ENCODE data around the gene GTPBP4. TPM values are rescaled to one million over a fixed set of nuclear protein-coding genes. Genes with fewer than 3 reads are reported as not detected.
A peak's percentile ranks its signal among the peaks of the same experiment; 100 is the strongest.

Gene GTPBP4
- total RNA-seq, 1 donor from 2014 or later: 194 TPM

DNA sequence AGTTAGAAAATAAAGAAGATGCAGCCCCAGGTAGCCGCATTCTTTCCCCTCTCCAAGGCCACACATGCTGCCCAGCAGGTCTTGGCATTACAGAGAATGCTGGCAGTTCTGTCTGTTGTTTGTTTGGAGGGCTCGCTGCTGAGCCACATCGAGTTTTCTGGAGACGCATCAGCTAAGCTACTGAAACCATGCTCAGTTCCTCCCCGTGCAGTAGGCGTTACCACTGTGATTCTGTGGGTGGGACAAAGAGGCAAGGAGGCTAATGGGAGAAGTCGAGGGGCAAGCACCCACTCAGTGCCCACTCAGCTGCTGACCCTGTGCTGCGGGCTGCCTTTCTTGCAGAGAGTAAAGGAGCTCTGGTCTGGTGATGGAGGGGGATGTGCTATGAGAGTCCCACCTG, 15.5 kb upstream of the GTPBP4 start:
- peaks cover 24% of the 10 kb centered on the region for H3K27me3 Mint-ChIP-seq
- intact Hi-C loops (cut with micrococcal nuclease): no loop called here
- no peak overlapping the region for H3K4me3 Mint-ChIP-seq
- no peak for DNase-seq
- H3K4me1 Mint-ChIP-seq: no peaks in the 10 kb centered on the region
- H3K27ac Mint-ChIP-seq: no peak overlapping the region
- H3K36me3 Mint-ChIP-seq (ENCODE audit: low read depth): peaks cover 5% of the 10 kb centered on the region
- H3K9me3 Mint-ChIP-seq: peaks cover 10% of the 10 kb centered on the region

DNA sequence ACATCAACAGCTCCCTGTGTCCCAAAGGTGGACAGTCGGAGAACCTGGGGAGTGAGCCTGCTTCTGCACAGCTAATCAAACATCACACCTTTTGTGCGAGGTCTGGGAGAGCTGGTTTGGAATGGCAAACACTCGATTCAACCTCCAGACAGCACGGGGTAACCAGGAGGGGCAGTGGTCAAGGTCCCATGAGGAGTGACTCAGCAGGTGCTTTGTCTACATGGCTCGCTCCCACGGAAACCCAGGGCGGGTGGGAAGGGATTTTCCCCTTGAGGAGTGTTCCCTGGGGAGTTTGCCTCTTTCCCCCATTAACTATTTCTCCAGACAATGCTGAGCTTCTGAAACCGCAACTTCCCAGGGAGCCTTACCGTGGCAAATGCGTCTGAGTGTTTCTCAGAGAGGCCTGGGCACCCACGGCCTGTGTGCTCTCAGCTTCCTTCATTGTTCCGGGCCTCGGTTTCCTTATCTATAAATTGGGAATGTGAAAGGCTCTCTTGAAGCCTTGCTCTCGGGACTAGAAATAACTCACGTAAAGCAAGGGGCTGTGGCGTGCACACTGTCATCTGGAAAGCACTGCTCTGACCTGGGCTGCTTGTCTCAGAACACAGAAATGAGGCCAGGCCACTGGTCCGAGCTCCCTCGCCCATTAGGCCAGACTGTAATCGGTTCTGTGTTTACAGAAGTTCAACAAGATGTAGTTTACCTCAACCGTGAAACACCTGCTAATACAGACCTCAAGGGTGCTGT, 14.0 kb upstream of the GTPBP4 start:
- no peaks in the 10 kb centered on the region for H3K4me1 Mint-ChIP-seq
- peaks cover 11% of the 10 kb centered on the region for H3K36me3 Mint-ChIP-seq (ENCODE audit: low read depth)
- H3K9me3 Mint-ChIP-seq: peaks cover 21% of the 10 kb centered on the region
- peaks cover 15% of the 10 kb centered on the region for H3K27me3 Mint-ChIP-seq
- DNase-seq: no peak
- no peak overlapping the region for H3K4me3 Mint-ChIP-seq
- intact Hi-C loops (cut with micrococcal nuclease): no loop called here
- no peak overlapping the region for H3K27ac Mint-ChIP-seq

DNA sequence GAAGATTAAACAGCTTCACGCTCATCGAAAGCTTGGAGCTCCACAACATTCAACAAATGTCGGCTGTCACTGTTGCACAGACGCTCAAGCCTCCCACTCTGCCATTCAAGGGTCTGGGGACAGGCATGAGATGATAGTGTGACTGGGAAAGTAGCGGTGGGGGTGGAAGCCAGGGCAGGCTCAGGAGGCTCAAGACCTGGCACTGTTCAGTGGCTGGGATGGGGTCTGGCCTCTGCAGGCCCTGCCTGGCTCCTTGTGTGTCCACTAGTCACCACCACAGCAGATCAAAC, 13.5 kb upstream of the GTPBP4 start:
- H3K36me3 Mint-ChIP-seq (ENCODE audit: low read depth): peaks cover 13% of the 10 kb centered on the region
- no peak overlapping the region for H3K4me3 Mint-ChIP-seq
- H3K27ac Mint-ChIP-seq: no peak overlapping the region

DNA sequence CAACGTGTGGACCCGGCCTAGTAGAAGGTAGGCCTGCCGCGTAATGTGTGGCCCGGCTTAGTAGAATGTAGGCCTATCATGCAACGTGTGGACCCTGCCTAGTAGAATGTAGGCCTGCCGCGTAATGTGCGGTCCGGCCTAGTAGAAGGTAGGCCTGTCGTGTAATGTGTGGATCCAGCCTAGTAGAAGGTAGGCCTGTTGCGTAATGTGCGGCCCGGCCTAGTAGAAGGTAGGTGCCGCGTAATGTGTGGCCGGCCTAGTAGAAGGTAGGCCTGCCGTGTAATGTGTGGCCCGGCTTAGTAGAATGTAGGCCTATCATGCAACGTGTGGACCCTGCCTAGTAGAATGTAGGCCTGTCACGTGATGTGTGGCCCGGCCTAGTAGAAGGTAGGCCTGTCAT, 11.9 kb upstream of the GTPBP4 start:
- Mint-ChIP-seq H3K4me1 (no peaks in the 10 kb centered on the region), H3K27ac (no peak overlapping the region), H3K4me3 (no peak overlapping the region), H3K36me3 (ENCODE audit: low read depth) (peaks cover 22% of the 10 kb centered on the region), H3K27me3 (no peaks in the 10 kb centered on the region), H3K9me3 (peaks cover 26% of the 10 kb centered on the region)
- intact Hi-C loops (cut with micrococcal nuclease): no loop called here
- DNase-seq: no peak

More for the DNA sequence above, 13.5 kb upstream of the GTPBP4 start:
- intact Hi-C loops (cut with micrococcal nuclease): no loop called here
- H3K27me3 Mint-ChIP-seq: peaks cover 10% of the 10 kb centered on the region
- H3K4me1 Mint-ChIP-seq: no peaks in the 10 kb centered on the region
- H3K9me3 Mint-ChIP-seq: peaks cover 22% of the 10 kb centered on the region
- no peak for DNase-seq

- Mint-ChIP-seq H3K27me3 (no peaks in the 10 kb centered on the region), H3K27ac (no peak overlapping the region), H3K36me3 (ENCODE audit: low read depth) (peaks cover 27% of the 10 kb centered on the region), H3K9me3 (peaks cover 22% of the 10 kb centered on the region), H3K4me1 (no peaks in the 10 kb centered on the region), H3K4me3 (no peak overlapping the region)
- DNase-seq: no peak
- intact Hi-C loops (cut with micrococcal nuclease): no loop called here
Measured at GRCh38 chr10:978826-979421, 9.3 kb upstream of the GTPBP4 start.

DNA sequence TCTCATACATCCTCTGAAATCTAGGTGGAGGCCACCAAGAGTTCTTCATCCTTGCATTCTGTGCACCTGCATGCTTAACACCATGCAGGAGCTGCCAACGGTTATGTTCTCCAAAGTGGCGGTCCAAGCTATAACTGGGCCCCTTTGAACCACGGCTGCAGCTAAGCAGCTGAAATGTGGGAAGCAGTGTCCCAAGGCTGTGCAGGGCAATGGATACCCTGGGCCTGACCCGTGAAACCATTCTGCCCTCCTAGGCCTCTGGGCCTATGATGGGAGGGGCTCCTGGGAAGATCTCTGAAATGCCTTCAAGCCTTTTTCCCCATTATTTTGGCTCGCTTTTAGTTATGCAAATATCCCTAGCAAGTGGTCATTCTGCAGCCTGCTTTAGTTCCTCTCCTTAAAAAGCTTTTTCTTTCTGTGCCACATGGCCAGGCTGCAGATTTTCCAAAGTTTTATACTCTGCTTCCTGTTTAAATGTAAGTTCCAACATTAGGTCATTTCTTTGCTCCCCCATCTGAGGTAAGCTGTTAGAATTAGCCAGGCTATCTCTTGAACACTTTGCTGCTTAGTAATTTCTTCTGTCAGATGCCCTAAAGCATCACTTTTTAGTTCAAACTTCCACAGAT, 7.7 kb upstream of the GTPBP4 start:
- no peaks in the 10 kb centered on the region for H3K27me3 Mint-ChIP-seq
- H3K36me3 Mint-ChIP-seq (ENCODE audit: low read depth): peaks cover 29% of the 10 kb centered on the region
- intact Hi-C loops (cut with micrococcal nuclease): no loop called here
- H3K4me3 Mint-ChIP-seq: no peak overlapping the region
- H3K9me3 Mint-ChIP-seq: peaks cover 22% of the 10 kb centered on the region
- no peak for DNase-seq
- no peak overlapping the region for H3K27ac Mint-ChIP-seq
- no peaks in the 10 kb centered on the region for H3K4me1 Mint-ChIP-seq

DNA sequence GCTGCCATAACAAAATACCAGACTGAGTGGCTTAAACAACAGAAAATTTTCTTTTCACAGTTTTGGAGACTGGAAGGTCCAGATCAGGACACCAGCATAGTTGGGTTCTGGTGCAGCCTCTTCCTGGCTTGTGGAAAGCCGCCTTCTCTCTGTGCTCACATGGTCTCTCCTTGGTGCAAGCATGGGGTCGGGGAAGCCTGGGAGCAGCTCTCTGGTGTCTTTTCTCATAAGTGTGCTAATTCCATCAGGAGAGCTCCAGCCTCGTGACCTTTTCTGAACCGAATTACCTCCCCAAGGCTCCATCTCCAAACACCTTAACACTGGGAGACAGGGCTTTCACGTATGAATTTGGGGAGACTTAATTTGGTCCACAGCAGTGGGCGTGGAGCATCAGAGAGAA, 4.8 kb upstream of the GTPBP4 start:
- H3K27ac Mint-ChIP-seq: no peak overlapping the region
- H3K27me3 Mint-ChIP-seq: no peaks in the 10 kb centered on the region
- intact Hi-C loops (cut with micrococcal nuclease): no loop called here
- peaks cover 14% of the 10 kb centered on the region for H3K4me1 Mint-ChIP-seq
- H3K36me3 Mint-ChIP-seq (ENCODE audit: low read depth): peaks cover 27% of the 10 kb centered on the region
- H3K4me3 Mint-ChIP-seq: no peak overlapping the region
- DNase-seq: no peak
- peaks cover 12% of the 10 kb centered on the region for H3K9me3 Mint-ChIP-seq

DNA sequence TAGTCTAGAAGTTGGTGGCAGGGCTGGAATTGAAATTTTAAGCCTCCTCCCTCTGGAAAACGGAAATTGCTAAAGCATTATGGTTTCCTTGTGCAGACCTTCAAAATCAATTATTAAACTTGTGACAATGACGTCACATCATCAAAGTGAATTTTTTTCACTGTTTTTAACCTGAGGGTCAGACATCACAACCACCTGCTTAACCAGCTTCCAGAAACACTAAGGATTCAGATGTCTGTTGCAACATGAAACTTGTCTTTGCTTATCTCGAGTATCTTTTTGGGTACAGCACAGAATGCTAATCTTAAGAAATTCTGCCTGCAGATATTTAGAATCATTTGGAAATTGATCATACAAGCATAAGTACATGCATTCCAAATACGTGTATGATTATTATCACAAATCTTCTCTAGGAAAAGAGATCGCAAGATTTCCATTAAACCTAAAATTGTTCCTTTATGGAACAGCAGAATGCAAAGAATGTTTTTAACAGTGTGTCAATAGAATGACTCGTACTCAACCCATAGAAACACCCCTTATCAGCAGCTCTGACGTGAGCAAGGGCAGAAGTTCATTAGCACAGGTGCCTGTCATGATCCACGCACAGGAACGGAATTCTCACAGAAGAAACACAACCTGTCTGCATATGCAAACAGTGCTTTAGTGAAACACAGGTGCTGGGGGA, 4.1 kb upstream of the GTPBP4 start:
- Mint-ChIP-seq H3K36me3 (ENCODE audit: low read depth) (peaks cover 27% of the 10 kb centered on the region), H3K4me1 (peaks cover 14% of the 10 kb centered on the region), H3K4me3 (no peak overlapping the region), H3K9me3 (peaks cover 7% of the 10 kb centered on the region), H3K27ac (no peak overlapping the region), H3K27me3 (no peaks in the 10 kb centered on the region)
- intact Hi-C loops (cut with micrococcal nuclease): no loop called here
- DNase-seq: no peak

- DNase-seq: no peak
- H3K9me3 Mint-ChIP-seq: peaks cover 5% of the 10 kb centered on the region
- peaks cover 33% of the 10 kb centered on the region for H3K36me3 Mint-ChIP-seq (ENCODE audit: low read depth)
- intact Hi-C loops (cut with micrococcal nuclease): no loop called here
- peaks cover 25% of the 10 kb centered on the region for H3K4me1 Mint-ChIP-seq
- no peak overlapping the region for H3K27ac Mint-ChIP-seq
- H3K4me3 Mint-ChIP-seq: no peak overlapping the region
- H3K27me3 Mint-ChIP-seq: no peaks in the 10 kb centered on the region
Measured at GRCh38 chr10:985361-985760, 2.9 kb upstream of the GTPBP4 start.

DNA sequence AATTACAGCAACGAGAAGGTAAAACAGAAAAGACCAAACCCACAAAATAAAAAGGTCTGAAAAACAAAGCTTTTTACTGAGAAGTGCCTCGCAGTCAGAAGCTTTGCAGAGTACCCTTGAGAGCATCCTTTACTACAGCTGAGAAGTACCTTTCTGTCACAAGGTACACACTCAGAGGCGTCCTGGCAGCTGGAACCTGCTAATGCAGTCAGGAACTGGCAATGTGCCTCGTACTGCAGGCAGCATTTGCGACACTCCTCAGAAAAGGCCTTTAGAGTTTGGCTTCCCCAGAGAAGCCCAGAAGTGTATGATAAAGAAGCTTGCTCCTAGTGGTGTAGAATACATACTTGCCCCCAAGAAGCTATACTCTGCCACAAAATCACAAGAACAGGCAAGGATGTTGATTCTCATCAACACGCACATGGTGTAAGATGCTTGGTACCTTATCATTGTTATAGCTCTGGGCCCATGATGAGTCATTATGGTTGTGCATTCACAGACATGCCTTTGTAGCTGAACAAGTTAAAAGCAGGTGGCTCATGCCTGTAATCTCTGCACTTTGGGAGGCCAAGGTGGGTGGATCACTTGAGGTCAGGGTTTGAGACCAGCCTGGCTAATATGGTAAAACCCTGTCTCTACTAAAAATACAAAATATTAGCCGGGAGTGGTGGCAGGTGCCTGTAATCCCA, 2.0 kb upstream of the GTPBP4 start:
- H3K36me3 Mint-ChIP-seq (ENCODE audit: low read depth): peaks cover 36% of the 10 kb centered on the region
- peaks cover 33% of the 10 kb centered on the region for H3K4me1 Mint-ChIP-seq
- intact Hi-C loops (cut with micrococcal nuclease): no loop called here
- no peaks in the 10 kb centered on the region for H3K27me3 Mint-ChIP-seq
- H3K4me3 Mint-ChIP-seq: peak overlapping the region; percentile 97
- H3K9me3 Mint-ChIP-seq: no peaks in the 10 kb centered on the region
- DNase-seq: no peak
- H3K27ac Mint-ChIP-seq: no peak overlapping the region

DNA sequence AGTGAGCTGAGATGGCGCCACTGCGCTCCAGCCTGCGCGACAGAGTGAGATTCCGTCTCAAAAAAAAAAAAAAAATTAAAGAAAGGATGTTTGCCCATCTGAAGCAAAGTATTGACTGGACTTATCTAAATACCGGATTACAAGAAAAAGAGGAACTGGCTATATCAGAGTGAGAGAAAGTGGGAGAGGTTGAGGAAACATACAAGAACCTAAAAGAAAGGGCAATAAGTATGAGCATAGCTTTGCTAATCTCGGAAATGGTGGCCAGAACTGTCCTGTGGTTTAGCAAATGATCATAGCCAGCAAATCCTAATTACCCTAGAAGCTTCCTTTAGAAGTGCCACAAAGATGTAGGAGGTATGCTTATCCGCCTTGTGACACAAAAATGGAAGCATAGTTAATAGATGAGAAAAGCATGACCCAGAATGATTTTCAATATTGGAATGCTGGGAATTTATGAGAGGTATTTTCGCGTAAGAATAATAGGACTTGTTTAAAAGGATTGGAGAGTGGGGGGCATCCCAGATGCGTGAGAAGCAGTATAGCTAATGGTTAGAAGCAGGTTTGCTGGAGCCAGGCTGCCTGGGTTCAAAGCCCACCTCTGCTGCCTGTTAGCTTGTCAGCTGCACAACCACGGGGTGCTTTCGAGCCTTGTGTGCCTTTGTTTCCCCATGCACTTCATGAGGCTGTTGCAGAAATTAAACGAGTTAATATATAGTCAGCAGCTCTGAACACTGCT, 1.2 kb upstream of the GTPBP4 start:
- peaks cover 34% of the 10 kb centered on the region for H3K4me1 Mint-ChIP-seq
- no peak for DNase-seq
- H3K27ac Mint-ChIP-seq: peak overlapping the region; percentile 98
- H3K9me3 Mint-ChIP-seq: no peaks in the 10 kb centered on the region
- H3K27me3 Mint-ChIP-seq: no peaks in the 10 kb centered on the region
- peaks cover 37% of the 10 kb centered on the region for H3K36me3 Mint-ChIP-seq (ENCODE audit: low read depth)
- intact Hi-C loops (cut with micrococcal nuclease): no loop called here
- H3K4me3 Mint-ChIP-seq: peak overlapping the region; percentile 97

- peak overlapping the region; percentile 97 for H3K4me3 Mint-ChIP-seq
- intact Hi-C loops (cut with micrococcal nuclease): no loop called here
- H3K9me3 Mint-ChIP-seq: no peaks in the 10 kb centered on the region
- peaks cover 34% of the 10 kb centered on the region for H3K4me1 Mint-ChIP-seq
- H3K27ac Mint-ChIP-seq: peak overlapping the region; percentile 98
- H3K27me3 Mint-ChIP-seq: no peaks in the 10 kb centered on the region
- DNase-seq: no peak
- H3K36me3 Mint-ChIP-seq (ENCODE audit: low read depth): peaks cover 38% of the 10 kb centered on the region
Measured at GRCh38 chr10:987620-987869, 689 bp upstream of the GTPBP4 start.

DNA sequence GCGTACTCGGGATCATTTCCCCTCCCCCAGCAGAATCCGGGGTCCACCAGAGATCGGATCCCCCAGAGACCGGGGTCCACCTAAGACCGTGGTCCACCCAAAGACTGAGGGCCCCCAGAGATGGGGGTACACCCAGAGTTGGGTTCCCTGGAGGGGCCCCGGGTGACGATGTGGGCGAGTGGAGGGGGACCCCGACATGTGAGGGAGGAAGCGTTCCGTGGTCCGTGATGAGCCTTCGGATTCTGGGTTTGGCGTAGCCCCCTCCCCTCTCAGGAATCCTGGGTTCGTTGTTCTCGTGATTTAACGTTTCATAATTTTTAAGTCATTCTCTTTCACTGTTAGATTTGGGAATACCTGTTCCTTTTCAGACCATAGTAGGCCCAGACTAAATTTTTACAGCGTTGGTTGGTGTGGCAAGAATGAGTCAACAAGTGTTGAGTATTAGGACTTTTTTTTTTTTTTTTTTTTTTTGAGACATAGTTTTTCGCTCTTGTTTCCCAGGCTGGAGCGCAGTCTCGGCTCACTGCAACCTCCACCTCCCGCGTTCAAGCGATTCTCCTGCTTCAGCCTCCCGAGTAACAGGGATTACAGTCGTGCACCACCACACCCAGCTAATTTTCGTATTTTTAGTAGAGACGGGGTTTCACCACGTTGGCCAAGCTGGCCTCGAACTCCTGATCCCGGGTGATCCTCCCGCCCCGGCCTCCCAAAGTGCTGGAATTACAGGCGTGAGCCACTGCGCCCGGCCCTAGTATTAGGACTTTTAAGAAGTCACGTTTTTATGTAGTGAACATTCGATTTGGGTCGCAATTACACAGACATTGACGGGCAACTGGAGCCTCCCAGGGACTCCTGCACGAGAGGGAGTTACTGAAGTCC, 672 bp downstream of the GTPBP4 start:
- no peaks in the 10 kb centered on the region for H3K27me3 Mint-ChIP-seq
- intact Hi-C loops (cut with micrococcal nuclease): loop anchor here (1.0 to 2.0 kb wide), 5 partner anchors 21 to 68 kb away; partner anchors contain the start of genes IDI1, LARP4B and WDR37
- no peaks in the 10 kb centered on the region for H3K9me3 Mint-ChIP-seq
- no peak for DNase-seq
- H3K4me3 Mint-ChIP-seq: peak overlapping the region; percentile 97
- peak overlapping the region; percentile 98 for H3K27ac Mint-ChIP-seq
- H3K4me1 Mint-ChIP-seq: peaks cover 34% of the 10 kb centered on the region
- peaks cover 46% of the 10 kb centered on the region for H3K36me3 Mint-ChIP-seq (ENCODE audit: low read depth)
